Dermis microvascular lymphatic vessel endothelial cell (primary cell): Measurements from ENCODE around the gene CYGB. TPM values are rescaled to one million over a fixed set of nuclear protein-coding genes. Genes with fewer than 3 reads are reported as not detected.
A peak's percentile ranks its signal among the peaks of the same experiment; 100 is the strongest.

Experiments
- DNase-seq, 2 donors: peaks; one replicate each; pipeline versions ENCODE4 v3.0.0 to v3.0.0-alpha.2; 2010; ENCODE audit warnings: low read depth in 2 of 2
- total RNA-seq: library from RNA; depleted of rRNA; stranded (reverse); fragments of >200 nt; gene quantifications from 2 replicates; pipeline ENCODE4 v1.2.1, GENCODE V29; 2014

The CYGB gene
- total RNA-seq, 1 donor from 2014 or later: 1.8 TPM

- peak in 1 of 2 donors; percentile 36 for DNase-seq
Observed at GRCh38 chr17:76550712-76551615, 13.5 kb upstream of the CYGB start.

GRCh38 chr17:76549539-76549938, 12.0 kb upstream of the CYGB start:
- DNase-seq: no peak

- no peak for DNase-seq
Observed at GRCh38 chr17:76549215-76549518, 11.7 kb upstream of the CYGB start.

- DNase-seq: no peak
Observed at GRCh38 chr17:76548378-76549214, 11.1 kb upstream of the CYGB start.

GRCh38 chr17:76547642-76548202, 10.2 kb upstream of the CYGB start:
- no peak for DNase-seq

GRCh38 chr17:76547183-76547641, 9.7 kb upstream of the CYGB start:
- DNase-seq: peak; percentile 55 to 73

- peak in 1 of 2 donors; percentile 40 for DNase-seq
Observed at GRCh38 chr17:76546556-76547182, 9.2 kb upstream of the CYGB start.

GRCh38 chr17:76545918-76546555, 8.5 kb upstream of the CYGB start:
- no peak for DNase-seq

GRCh38 chr17:76544546-76545365, 7.2 kb upstream of the CYGB start:
- no peak for DNase-seq

GRCh38 chr17:76543826-76544545, 6.5 kb upstream of the CYGB start:
- no peak for DNase-seq

- DNase-seq: no peak
Observed at GRCh38 chr17:76543482-76543825, 5.9 kb upstream of the CYGB start.

- DNase-seq: no peak
Observed at GRCh38 chr17:76542984-76543383, 5.5 kb upstream of the CYGB start.

- no peak for DNase-seq
Observed at GRCh38 chr17:76542566-76542971, 5.1 kb upstream of the CYGB start.

- no peak for DNase-seq
Observed at GRCh38 chr17:76541739-76542454, 4.4 kb upstream of the CYGB start.

GRCh38 chr17:76540381-76541300, 3.1 kb upstream of the CYGB start:
- peak; percentile 80 to 93 for DNase-seq

GRCh38 chr17:76539631-76540271, 2.2 kb upstream of the CYGB start, which contains the start of gene PRCD:
TSS of gene PRCD (plus strand) at chr17:76540044. CDS start at chr17:76540142, 98 bp downstream.
- DNase-seq: no peak

GRCh38 chr17:76538941-76539570, 1.5 kb upstream of the CYGB start:
- no peak for DNase-seq
